A549 (cell line): ENCODE results near the gene NPHS1. TPM values are rescaled to one million over a fixed set of nuclear protein-coding genes. Genes with fewer than 3 reads are reported as not detected.

ENCODE experiments used
- ATAC-seq, 2 experiments: fragments of 200-7000 bp in 1 of 2; fragments of >200 bp in 1 of 2; cut with Nextera tagmentation in 1 of 2; cut with Tn5 transposase in 1 of 2; 3 replicates each; pipeline versions ENCODE4 v1.8.0 to v1.9.1; 2018 to 2020; ENCODE audit warnings: mild to moderate bottlenecking in 1 of 2, moderate library complexity in 1 of 2
- CTCF ChIA-PET: fragments of 300-600 bp; sonication (Branson Sonifier 250); formaldehyde crosslinking; extraction: SDS; loops from one replicate; lab custom pipeline; 2021; ENCODE audit warnings: antibody characterized with exemption, inconsistent platforms; lab: Yijun Ruan, JAX
- POLR2A ChIA-PET: fragments of 350-600 bp; formaldehyde crosslinking; extraction: SDS; loops from one replicate; lab custom pipeline; 2021; ENCODE audit warnings: antibody characterized with exemption, inconsistent platforms; lab: Yijun Ruan, JAX
- DNase-seq, 2 experiments: peaks; one replicate each; pipeline versions ENCODE4 v3.0.0 to v3.0.0-alpha.2; 2011 to 2016; ENCODE audit warnings: low read depth in 1 of 2, low spot score in 1 of 2
- FAIRE-seq: peaks from 2 replicates; lab custom pipeline; 2011; peaks lifted over from hg19 to GRCh38; lab: Jason Lieb, UNC
- H3K27ac ChIP-seq, 2 experiments: fragments of >200 bp; sonication (Bioruptor Twin); formaldehyde crosslinking; 3 replicates each; pipeline ENCODE4 v1.5.1; 2016 to 2017
- H3K4me1 ChIP-seq: fragments of >200 bp; sonication (Bioruptor Twin); formaldehyde crosslinking; 3 replicates; pipeline ENCODE4 v1.6.1; 2016
- H3K4me2 ChIP-seq: fragments of >200 bp; sonication (Bioruptor Twin); formaldehyde crosslinking; 3 replicates; pipeline ENCODE4 v1.6.1; 2016
- H3K4me3 ChIP-seq: fragments of >200 bp; sonication (Bioruptor Twin); formaldehyde crosslinking; 3 replicates; pipeline ENCODE4 v1.5.1; 2016
- H3K9me3 ChIP-seq: fragments of >200 bp; sonication (Bioruptor Twin); formaldehyde crosslinking; 3 replicates; pipeline ENCODE4 v1.6.1; 2016
- BCL3 ChIP-seq: fragments of >200 bp; sonication (Bioruptor Twin); formaldehyde crosslinking; IDR thresholded peaks from 3 replicates; pipeline ENCODE4 v1.6.1; 2016
- CBX8 ChIP-seq: fragments of 200-600 bp; sonication (generic); IDR thresholded peaks from 2 replicates; pipeline ENCODE4 v1.6.1; 2016
- CEBPB ChIP-seq, 2 experiments: fragments of >200 bp in 1 of 2; sonication (Bioruptor Twin) in 1 of 2; formaldehyde crosslinking in 1 of 2; IDR thresholded peaks; 2 replicates each; pipeline ENCODE4 v1.6.1; 2012 to 2016
- CTCF ChIP-seq: fragments of >200 bp; sonication (Bioruptor Twin); formaldehyde crosslinking; IDR thresholded peaks from 3 replicates; pipeline ENCODE4 v1.5.1; 2016
- EHF ChIP-seq: fragments of 250-450 bp; sonication (Bioruptor Pico); IDR thresholded peaks from 2 replicates; pipeline ENCODE4 v1.5.0; 2020; ENCODE audit warnings: mild to moderate bottlenecking
- ELK1 ChIP-seq: fragments of 150-350 bp; IDR thresholded peaks from 2 replicates; pipeline ENCODE4 v1.6.1; 2014; ENCODE audit warnings: low read depth, mild to moderate bottlenecking, low read length
- FOXS1 ChIP-seq: fragments of 250-450 bp; sonication (Bioruptor Pico); IDR thresholded peaks from 2 replicates; pipeline ENCODE4 v1.5.0; 2020; ENCODE audit warnings: mild to moderate bottlenecking, moderate library complexity
- HES2 ChIP-seq: fragments of >200 bp; sonication (Bioruptor Twin); formaldehyde crosslinking; IDR thresholded peaks from 2 replicates; pipeline ENCODE4 v1.6.1; 2016
- JUN ChIP-seq, 2 experiments: fragments of >200 bp; sonication (Bioruptor Twin); formaldehyde crosslinking; IDR thresholded peaks; 2 replicates in 1 of 2; 3 replicates in 1 of 2; pipeline ENCODE4 v1.6.1; 2016 to 2017
- JUNB ChIP-seq: fragments of >200 bp; sonication (Bioruptor Twin); formaldehyde crosslinking; IDR thresholded peaks from 2 replicates; pipeline ENCODE4 v1.6.1; 2016
- KDM1A ChIP-seq: fragments of 200-600 bp; sonication (generic); IDR thresholded peaks from 2 replicates; pipeline ENCODE4 v1.6.1; 2016; ENCODE audit warnings: low read depth, mild to moderate bottlenecking
- MYC ChIP-seq: IDR thresholded peaks from 2 replicates; pipeline ENCODE4 v1.6.1; 2012; ENCODE audit warnings: mild to moderate bottlenecking, inconsistent platforms, low read length, improper control_type of control experiment, borderline replicate concordance
- NPAS2 ChIP-seq: fragments of 250-450 bp; sonication (Bioruptor Pico); IDR thresholded peaks from 2 replicates; pipeline ENCODE4 v1.8.0; 2022; ENCODE audit warnings: mild to moderate bottlenecking, moderate library complexity, borderline replicate concordance
- RAD21 ChIP-seq, 2 experiments: fragments of >200 bp in 1 of 2; sonication (Bioruptor Twin) in 1 of 2; formaldehyde crosslinking in 1 of 2; IDR thresholded peaks in 1 of 2; conservative IDR thresholded peaks in 1 of 2; 2 replicates in 1 of 2; 3 replicates in 1 of 2; pipeline ENCODE4 v1.6.1; 2012 to 2018; ENCODE audit warnings: inconsistent platforms in 1 of 2
- USF2 ChIP-seq: fragments of 450-650 bp; IDR thresholded peaks from 2 replicates; pipeline ENCODE4 v1.6.1; 2014; ENCODE audit warnings: antibody characterized with exemption
- ZC3H11A ChIP-seq: fragments of 450-650 bp; IDR thresholded peaks from 2 replicates; pipeline ENCODE4 v1.6.1; 2014; ENCODE audit warnings: antibody characterized with exemption, mild to moderate bottlenecking
- ZFP36 ChIP-seq: fragments of 450-650 bp; IDR thresholded peaks from 2 replicates; pipeline ENCODE4 v1.6.1; 2014; ENCODE audit warnings: borderline replicate concordance; ENCODE audit not compliant: partially characterized antibody
- ZNF302 ChIP-seq: fragments of 250-450 bp; sonication (Bioruptor Pico); IDR thresholded peaks from 2 replicates; pipeline ENCODE4 v1.9.0; 2021; ENCODE audit warnings: inconsistent platforms, mild to moderate bottlenecking, moderate library complexity
- WGBS: methylation state at CpG from one replicate; pipeline ENCODE4 v1.1.6; 2017; ENCODE audit errors: missing lambda C conversion rate; 5-methylcytosine and 5-hydroxymethylcytosine counted together
- polyA plus RNA-seq, 4 experiments: library from polyadenylated mRNA; depleted of rRNA in 3 of 4; stranded (reverse); fragments of >200 nt; fragmentation: RNase III in 1 of 4; extraction: RNeasy Plus Mini Kit Qiagen cat#74134 plus additional on column Dnase treatment in 1 of 4; gene quantifications; 2 replicates in 3 of 4; 3 replicates in 1 of 4; pipeline ENCODE4 v1.2.3, GENCODE V29; 2011 to 2017

NPHS1 gene
- polyA plus RNA-seq, 2 of the 4 experiments (the other 2 are of a cell fraction), result 0.27 TPM

GRCh38 chr19:35805526-35806102 is 46.7 kb downstream of the NPHS1 start:
- CTCF ChIA-PET, result interaction anchor here (0.9 to 1.3 kb wide), 2 partner anchors 10 to 20 kb away, joined by 3 read pairs; no protein-coding TSS in a partner anchor
- H3K4me1 ChIP-seq, result no peaks in the 10 kb centered on the region
- H3K27ac ChIP-seq, result no peak overlapping the region
- H3K4me2 ChIP-seq, result no peak overlapping the region
- H3K4me3 ChIP-seq, result no peak overlapping the region
- FAIRE-seq (no peak), ATAC-seq (no peak), DNase-seq (no peak)
- POLR2A ChIA-PET, result no interaction called here
- WGBS, result 41% methylated on average over 5 of the region's 5 CpGs
- TF ChIP-seq ZC3H11A (no peak), KDM1A (no peak), JUN (IDR thresholded peaks at IDR 0.05) (no peak), HES2 (no peak), JUNB (no peak), MYC (no peak), USF2 (no peak), ZNF302 (CRISPR knock-in tag) (no peak), CBX8 (no peak)
- peaks cover 5% of the 10 kb centered on the region; the same call in 1 of the 3 replicates for H3K9me3 ChIP-seq

- FAIRE-seq, result no peak
- WGBS, result 35% methylated on average over 3 of the region's 3 CpGs
- no peak for DNase-seq
- Histone ChIP-seq H3K9me3 (peaks cover 5% of the 10 kb centered on the region; the same call in 1 of the 3 replicates), H3K4me2 (no peak overlapping the region), H3K4me3 (no peak overlapping the region), H3K4me1 (no peaks in the 10 kb centered on the region), H3K27ac (no peak overlapping the region)
- POLR2A ChIA-PET, result no interaction called here
- TF ChIP-seq CEBPB (IDR thresholded peaks at IDR 0.05), result no peak
- TF ChIP-seq RAD21 (conservative IDR thresholded peaks at IDR 0.05 in 1 of 2, IDR thresholded peaks at IDR 0.05 in 1 of 2), result no peak
- no peak for ATAC-seq
- CTCF ChIA-PET, result interaction anchor here (1.0 to 2.6 kb wide), 6 partner anchors 8 to 80 kb away, joined by 3 to 12 read pairs (median 4); no protein-coding TSS in a partner anchor
Observed at GRCh38 chr19:35801828-35802227, 50.5 kb downstream of the NPHS1 start.

GRCh38 chr19:35797663-35798062 is 54.6 kb downstream of the NPHS1 start:
- ChIA-PET CTCF (interaction anchor here (0.6 to 1.2 kb wide), 4 partner anchors 17 to 123 kb away, joined by 3 to 6 read pairs (median 4); no protein-coding TSS in a partner anchor), POLR2A (no interaction called here)
- WGBS, result 69% methylated on average over 13 of the region's 15 CpGs
- Histone ChIP-seq H3K4me2 (no peak overlapping the region), H3K4me1 (peaks cover 8% of the 10 kb centered on the region), H3K4me3 (no peak overlapping the region), H3K27ac (no peak overlapping the region), H3K9me3 (peaks cover 5% of the 10 kb centered on the region; the same call in 1 of the 3 replicates)
- FAIRE-seq (no peak), DNase-seq (no peak), ATAC-seq (peak; percentile 16 to 40; a peak in 5 of 6 replicates)
- no peak for TF ChIP-seq NPAS2 (CRISPR knock-in tag)
- TF ChIP-seq ZFP36, result no peak
- no peak for TF ChIP-seq JUNB
- TF ChIP-seq BCL3, result no peak
- TF ChIP-seq ELK1, result no peak
- no peak for TF ChIP-seq EHF
- no peak for TF ChIP-seq CTCF
- TF ChIP-seq FOXS1, result no peak
